Activated CD8-positive, alpha-beta T cell treated with anti-CD3 and anti-CD28 coated beads for 36 hours (primary cell): ENCODE results near the gene RABEPK. TPM values are rescaled to one million over a fixed set of nuclear protein-coding genes. Genes with fewer than 3 reads are reported as not detected.
"Not testable (repeated sequence)": the region's sequence is repeated elsewhere in the genome, so short reads cannot be mapped to it uniquely, and the experiment has no call there.

Experiments used
- ATAC-seq: fragments of 200-7000 bp; cut with Tn5 transposase; one replicate; pipeline ENCODE4 v1.10.0; 2021; ENCODE audit warnings: mild to moderate bottlenecking, moderate library complexity
- CTCF ChIA-PET: fragments of 350-600 bp; sonication (Branson Sonifier 250); formaldehyde crosslinking; loops from one replicate; lab custom pipeline; 2021; ENCODE audit warnings: antibody characterized with exemption; lab: Charles Lee
- POLR2A ChIA-PET: fragments of 350-600 bp; sonication (Branson Sonifier 250); formaldehyde crosslinking; loops from one replicate; lab custom pipeline; 2021; ENCODE audit warnings: antibody characterized with exemption; lab: Charles Lee
- DNase-seq: peaks from one replicate; pipeline ENCODE4 v3.0.0-alpha.2; 2020
- H3K27ac Mint-ChIP-seq: one replicate; pipeline ENCODE4 v1.8.0; 2021; ENCODE audit warnings: mild to moderate bottlenecking, mixed read lengths
- H3K27me3 Mint-ChIP-seq: one replicate; pipeline ENCODE4 v1.8.0; 2021; ENCODE audit warnings: mixed read lengths
- H3K36me3 Mint-ChIP-seq: one replicate; pipeline ENCODE4 v1.8.0; 2021; ENCODE audit warnings: low read depth, mixed read lengths
- H3K4me1 Mint-ChIP-seq: one replicate; pipeline ENCODE4 v1.8.0; 2021; ENCODE audit warnings: low read depth, mixed read lengths
- H3K4me3 Mint-ChIP-seq: one replicate; pipeline ENCODE4 v1.8.0; 2021; ENCODE audit warnings: mild to moderate bottlenecking, moderate library complexity, mixed read lengths
- H3K9me3 Mint-ChIP-seq: one replicate; pipeline ENCODE4 v1.8.0; 2021; ENCODE audit warnings: mixed read lengths
- CTCF ChIP-seq: fragments of 200-600 bp; IDR thresholded peaks from one replicate; pipeline ENCODE4 v1.8.0; 2022; ENCODE audit warnings: antibody characterized with exemption, mild to moderate bottlenecking
- intact Hi-C: fragments of 100-400 bp; cut with micrococcal nuclease; formaldehyde crosslinking; loops from one replicate; pipeline ENCODE4 v1.10.0; 2022
- total RNA-seq, 2 experiments: library from RNA; stranded (reverse); gene quantifications; one replicate each; pipeline ENCODE4 v1.2.3, GENCODE V29; 2021

RABEPK gene
- total RNA-seq, 2 experiments from 2014 or later = 30.0 to 30.4 TPM

- no peaks in the 10 kb centered on the region for H3K9me3 Mint-ChIP-seq
- peaks cover 33% of the 10 kb centered on the region for H3K36me3 Mint-ChIP-seq
- POLR2A ChIA-PET = interaction anchor here (16.0 kb wide), 1 partner anchor 22 kb away, joined by 151 read pairs; the partner anchor contains the start of gene HSPA5
- peak overlapping the region; percentile 96 for H3K27ac Mint-ChIP-seq
- CTCF ChIA-PET = no interaction called here
- no peak for TF ChIP-seq CTCF
- H3K27me3 Mint-ChIP-seq = no peaks in the 10 kb centered on the region
- H3K4me3 Mint-ChIP-seq = peak overlapping the region; percentile 100
- peak; percentile 2 for ATAC-seq
- intact Hi-C loops = no loop called here
- peak; percentile 48 for DNase-seq
- peaks cover 36% of the 10 kb centered on the region for H3K4me1 Mint-ChIP-seq
Observed at GRCh38 chr9:125262294-125262991, 62.1 kb downstream of the RABEPK start.

- ATAC-seq, H3K9me3 Mint-ChIP-seq, intact Hi-C loops, H3K27me3 Mint-ChIP-seq, CTCF ChIA-PET: not testable (repeated sequence)
- Mint-ChIP-seq H3K27ac (peak overlapping the region; percentile 74), H3K4me1 (peaks cover 44% of the 10 kb centered on the region), H3K36me3 (peaks cover 41% of the 10 kb centered on the region), H3K4me3 (peak overlapping the region; percentile 100)
- POLR2A ChIA-PET = interaction anchor here (0.9 to 16.0 kb wide), 3 partner anchors 9 to 39 kb away, joined by 3 to 151 read pairs (median 4); partner anchors contain the start of gene HSPA5
- DNase-seq = peak; percentile 23
Observed at GRCh38 chr9:125264068-125264467, 63.7 kb downstream of the RABEPK start.

GRCh38 chr9:125268394-125269013, 68.2 kb downstream of the RABEPK start:
- no peaks in the 10 kb centered on the region for H3K9me3 Mint-ChIP-seq
- no peak overlapping the region for H3K4me3 Mint-ChIP-seq
- DNase-seq (no peak), ATAC-seq (no peak)
- TF ChIP-seq CTCF = no peak
- intact Hi-C loops = no loop called here
- H3K27me3 Mint-ChIP-seq = no peaks in the 10 kb centered on the region
- ChIA-PET CTCF (interaction anchor here (0.7 kb wide), 1 partner anchor 45 kb away, joined by 3 read pairs; no protein-coding TSS in a partner anchor), POLR2A (interaction anchor here (0.8 kb wide), 1 partner anchor 27 kb away, joined by 3 read pairs; the partner anchor contains the start of gene HSPA5)
- H3K27ac Mint-ChIP-seq = no peak overlapping the region
- peaks cover 37% of the 10 kb centered on the region for H3K36me3 Mint-ChIP-seq
- peaks cover 46% of the 10 kb centered on the region for H3K4me1 Mint-ChIP-seq

GRCh38 chr9:125269014-125269397, 68.7 kb downstream of the RABEPK start:
- DNase-seq (no peak), ATAC-seq (no peak)
- no peak for TF ChIP-seq CTCF
- Mint-ChIP-seq H3K4me3 (no peak overlapping the region), H3K27ac (no peak overlapping the region), H3K27me3 (no peaks in the 10 kb centered on the region), H3K36me3 (peaks cover 34% of the 10 kb centered on the region), H3K9me3 (no peaks in the 10 kb centered on the region), H3K4me1 (peaks cover 41% of the 10 kb centered on the region)
- intact Hi-C loops = no loop called here
- CTCF ChIA-PET = interaction anchor here (0.7 kb wide), 1 partner anchor 44 kb away, joined by 3 read pairs; no protein-coding TSS in a partner anchor
- POLR2A ChIA-PET = interaction anchor here (0.8 kb wide), 1 partner anchor 28 kb away, joined by 3 read pairs; the partner anchor contains the start of gene HSPA5

GRCh38 chr9:125271081-125271480, 70.7 kb downstream of the RABEPK start:
- ChIA-PET POLR2A (interaction anchor here (0.6 kb wide), 1 partner anchor 438 kb away, joined by 4 read pairs; no protein-coding TSS in a partner anchor), CTCF (no interaction called here)
- DNase-seq (no peak), ATAC-seq (no peak)
- Mint-ChIP-seq H3K27ac (no peak overlapping the region), H3K27me3 (no peaks in the 10 kb centered on the region), H3K9me3 (no peaks in the 10 kb centered on the region), H3K36me3 (peaks cover 21% of the 10 kb centered on the region), H3K4me1 (peaks cover 30% of the 10 kb centered on the region), H3K4me3 (no peak overlapping the region)
- intact Hi-C loops = no loop called here
- TF ChIP-seq CTCF = no peak
